ENCODE data around the gene ESRP2.

GRCh38 chr16:68219725-68220351 is 16.1 kb downstream of the ESRP2 start:
- TF ChIP-seq, protein P1, sequence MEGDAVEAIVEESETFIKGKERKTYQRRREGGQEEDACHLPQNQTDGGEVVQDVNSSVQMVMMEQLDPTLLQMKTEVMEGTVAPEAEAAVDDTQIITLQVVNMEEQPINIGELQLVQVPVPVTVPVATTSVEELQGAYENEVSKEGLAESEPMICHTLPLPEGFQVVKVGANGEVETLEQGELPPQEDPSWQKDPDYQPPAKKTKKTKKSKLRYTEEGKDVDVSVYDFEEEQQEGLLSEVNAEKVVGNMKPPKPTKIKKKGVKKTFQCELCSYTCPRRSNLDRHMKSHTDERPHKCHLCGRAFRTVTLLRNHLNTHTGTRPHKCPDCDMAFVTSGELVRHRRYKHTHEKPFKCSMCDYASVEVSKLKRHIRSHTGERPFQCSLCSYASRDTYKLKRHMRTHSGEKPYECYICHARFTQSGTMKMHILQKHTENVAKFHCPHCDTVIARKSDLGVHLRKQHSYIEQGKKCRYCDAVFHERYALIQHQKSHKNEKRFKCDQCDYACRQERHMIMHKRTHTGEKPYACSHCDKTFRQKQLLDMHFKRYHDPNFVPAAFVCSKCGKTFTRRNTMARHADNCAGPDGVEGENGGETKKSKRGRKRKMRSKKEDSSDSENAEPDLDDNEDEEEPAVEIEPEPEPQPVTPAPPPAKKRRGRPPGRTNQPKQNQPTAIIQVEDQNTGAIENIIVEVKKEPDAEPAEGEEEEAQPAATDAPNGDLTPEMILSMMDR (IDR thresholded peaks at IDR 0.05; ENCODE audit: extremely low read depth in 1 of 2, insufficient read depth in 1 of 2, low read depth in 1 of 2, low read length in 2 of 2) = no peak
- TF ChIP-seq EZH2 (IDR thresholded peaks at IDR 0.05; ENCODE audit: borderline replicate concordance, low read depth, low read length, severe bottlenecking) (no peak), GATA2 (IDR thresholded peaks at IDR 0.05; ENCODE audit: insufficient read depth, insufficient read length, low read depth, low read length) (no peak), MAX (IDR thresholded peaks at IDR 0.05; ENCODE audit: insufficient read depth, insufficient read length) (no peak), POLR2AphosphoS5 (IDR thresholded peaks at IDR 0.05; ENCODE audit: insufficient read depth, low read depth, low read length) (no peak)
